ENCODE data around the gene ARRDC4. TPM values are rescaled to one million over a fixed set of nuclear protein-coding genes. Genes with fewer than 3 reads are reported as not detected.

Gene ARRDC4
- total RNA-seq, 1 experiment from 2014 or later: 9.0 TPM

DNA sequence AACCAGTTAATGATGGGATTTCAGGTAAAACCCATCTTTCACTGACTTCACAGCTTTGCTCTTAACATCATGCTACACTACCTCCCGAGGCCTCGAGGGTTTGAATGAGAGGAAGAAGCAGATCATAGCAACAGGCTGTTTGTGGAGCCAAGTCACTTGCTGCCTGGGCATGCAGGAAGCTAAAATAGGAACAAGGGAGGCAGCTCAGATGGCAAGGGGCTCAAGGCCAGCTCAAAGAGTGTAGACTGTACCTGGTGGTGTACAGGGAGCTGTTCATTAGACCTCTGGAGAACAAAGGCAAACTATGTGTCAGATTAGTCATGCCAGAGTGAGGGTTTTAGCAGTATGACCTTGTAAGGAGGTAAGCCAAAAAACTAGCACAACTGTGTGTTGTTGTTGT lies 28.8 kb downstream of the ARRDC4 start:
- TF ChIP-seq FOXK1 (CRISPR knock-in tag; IDR thresholded peaks at IDR 0.05) (no peak), MLX (CRISPR knock-in tag; IDR thresholded peaks at IDR 0.05) (no peak), OVOL2 (CRISPR knock-in tag; IDR thresholded peaks at IDR 0.05; ENCODE audit: borderline replicate concordance) (no peak), ZNF263 (CRISPR knock-in tag; IDR thresholded peaks at IDR 0.05; ENCODE audit: low read depth) (no peak), FOXJ3 (CRISPR knock-in tag; IDR thresholded peaks at IDR 0.05; ENCODE audit: borderline replicate concordance) (no peak), ATF1 (CRISPR knock-in tag; IDR thresholded peaks at IDR 0.05) (no peak), E2F4 (CRISPR knock-in tag; IDR thresholded peaks at IDR 0.05; ENCODE audit: borderline replicate concordance, low read depth) (no peak), PRDM15 (CRISPR knock-in tag; IDR thresholded peaks at IDR 0.05) (no peak), JUN (CRISPR knock-in tag; IDR thresholded peaks at IDR 0.05) (no peak), KAT7 (CRISPR knock-in tag; IDR thresholded peaks at IDR 0.05; ENCODE audit: borderline replicate concordance) (no peak), ZNF317 (CRISPR knock-in tag; IDR thresholded peaks at IDR 0.05; ENCODE audit: borderline replicate concordance, low read depth) (no peak), NFE2L1 (CRISPR knock-in tag; IDR thresholded peaks at IDR 0.05) (no peak)
- TF ChIP-seq, protein P1, sequence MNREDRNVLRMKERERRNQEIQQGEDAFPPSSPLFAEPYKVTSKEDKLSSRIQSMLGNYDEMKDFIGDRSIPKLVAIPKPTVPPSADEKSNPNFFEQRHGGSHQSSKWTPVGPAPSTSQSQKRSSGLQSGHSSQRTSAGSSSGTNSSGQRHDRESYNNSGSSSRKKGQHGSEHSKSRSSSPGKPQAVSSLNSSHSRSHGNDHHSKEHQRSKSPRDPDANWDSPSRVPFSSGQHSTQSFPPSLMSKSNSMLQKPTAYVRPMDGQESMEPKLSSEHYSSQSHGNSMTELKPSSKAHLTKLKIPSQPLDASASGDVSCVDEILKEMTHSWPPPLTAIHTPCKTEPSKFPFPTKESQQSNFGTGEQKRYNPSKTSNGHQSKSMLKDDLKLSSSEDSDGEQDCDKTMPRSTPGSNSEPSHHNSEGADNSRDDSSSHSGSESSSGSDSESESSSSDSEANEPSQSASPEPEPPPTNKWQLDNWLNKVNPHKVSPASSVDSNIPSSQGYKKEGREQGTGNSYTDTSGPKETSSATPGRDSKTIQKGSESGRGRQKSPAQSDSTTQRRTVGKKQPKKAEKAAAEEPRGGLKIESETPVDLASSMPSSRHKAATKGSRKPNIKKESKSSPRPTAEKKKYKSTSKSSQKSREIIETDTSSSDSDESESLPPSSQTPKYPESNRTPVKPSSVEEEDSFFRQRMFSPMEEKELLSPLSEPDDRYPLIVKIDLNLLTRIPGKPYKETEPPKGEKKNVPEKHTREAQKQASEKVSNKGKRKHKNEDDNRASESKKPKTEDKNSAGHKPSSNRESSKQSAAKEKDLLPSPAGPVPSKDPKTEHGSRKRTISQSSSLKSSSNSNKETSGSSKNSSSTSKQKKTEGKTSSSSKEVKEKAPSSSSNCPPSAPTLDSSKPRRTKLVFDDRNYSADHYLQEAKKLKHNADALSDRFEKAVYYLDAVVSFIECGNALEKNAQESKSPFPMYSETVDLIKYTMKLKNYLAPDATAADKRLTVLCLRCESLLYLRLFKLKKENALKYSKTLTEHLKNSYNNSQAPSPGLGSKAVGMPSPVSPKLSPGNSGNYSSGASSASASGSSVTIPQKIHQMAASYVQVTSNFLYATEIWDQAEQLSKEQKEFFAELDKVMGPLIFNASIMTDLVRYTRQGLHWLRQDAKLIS (CRISPR knock-in tag; IDR thresholded peaks at IDR 0.05; ENCODE audit: borderline replicate concordance): no peak
- no peak for DNase-seq (ENCODE audit: low spot score)
- H3K27me3 Mint-ChIP-seq (ENCODE audit: low read depth): peaks cover 5% of the 10 kb centered on the region; the same call in 1 of the 2 replicates
- no peak for ATAC-seq
- H3K4me3 Mint-ChIP-seq: no peak overlapping the region
- H3K36me3 Mint-ChIP-seq: peaks cover 21% of the 10 kb centered on the region
- ChIA-PET POLR2A (no interaction called here), CTCF (no interaction called here)
- no peak overlapping the region for H3K27ac Mint-ChIP-seq
- H3K4me1 Mint-ChIP-seq: no peaks in the 10 kb centered on the region
- H3K9me3 Mint-ChIP-seq: peaks cover 46% of the 10 kb centered on the region

GRCh38 chr15:97991972-97992541 lies 31.6 kb downstream of the ARRDC4 start:
- Mint-ChIP-seq H3K4me3 (no peak overlapping the region), H3K4me1 (peaks cover 4% of the 10 kb centered on the region; the same call in 1 of the 2 replicates), H3K27me3 (ENCODE audit: low read depth) (no peaks in the 10 kb centered on the region), H3K36me3 (peaks cover 11% of the 10 kb centered on the region), H3K27ac (no peak overlapping the region), H3K9me3 (peaks cover 31% of the 10 kb centered on the region)
- no peak for ATAC-seq
- ChIA-PET CTCF (no interaction called here), POLR2A (interaction anchor here (0.6 kb wide), 1 partner anchor 16 kb away, joined by 3 read pairs; no protein-coding TSS in a partner anchor)
- no peak for DNase-seq (ENCODE audit: low spot score)
- TF ChIP-seq ELF4 (CRISPR knock-in tag; IDR thresholded peaks at IDR 0.05; ENCODE audit: low read depth) (no peak), NR2C2 (CRISPR knock-in tag; IDR thresholded peaks at IDR 0.05) (no peak), ZNF425 (CRISPR knock-in tag; conservative IDR thresholded peaks at IDR 0.05) (no peak), ETV6 (CRISPR knock-in tag; IDR thresholded peaks at IDR 0.05) (no peak), KAT7 (CRISPR knock-in tag; IDR thresholded peaks at IDR 0.05; ENCODE audit: borderline replicate concordance) (no peak), FOXK1 (CRISPR knock-in tag; IDR thresholded peaks at IDR 0.05) (no peak), ZNF138 (CRISPR knock-in tag; conservative IDR thresholded peaks at IDR 0.05) (no peak), FOXJ3 (CRISPR knock-in tag; IDR thresholded peaks at IDR 0.05; ENCODE audit: borderline replicate concordance) (no peak), HMGA2 (CRISPR knock-in tag; IDR thresholded peaks at IDR 0.05) (no peak), MXD4 (CRISPR knock-in tag; IDR thresholded peaks at IDR 0.05; ENCODE audit: borderline replicate concordance) (no peak), IRF2 (CRISPR knock-in tag; IDR thresholded peaks at IDR 0.05; ENCODE audit: borderline replicate concordance, low read depth) (no peak)
- TF ChIP-seq, protein P2, sequence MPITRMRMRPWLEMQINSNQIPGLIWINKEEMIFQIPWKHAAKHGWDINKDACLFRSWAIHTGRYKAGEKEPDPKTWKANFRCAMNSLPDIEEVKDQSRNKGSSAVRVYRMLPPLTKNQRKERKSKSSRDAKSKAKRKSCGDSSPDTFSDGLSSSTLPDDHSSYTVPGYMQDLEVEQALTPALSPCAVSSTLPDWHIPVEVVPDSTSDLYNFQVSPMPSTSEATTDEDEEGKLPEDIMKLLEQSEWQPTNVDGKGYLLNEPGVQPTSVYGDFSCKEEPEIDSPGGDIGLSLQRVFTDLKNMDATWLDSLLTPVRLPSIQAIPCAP (CRISPR knock-in tag; IDR thresholded peaks at IDR 0.05): no peak
